Ishikawa (cell line): Measurements from ENCODE around the gene PARD3B.

Experiments used
- CEBPB ChIP-seq: IDR thresholded peaks from 2 replicates; pipeline ENCODE4 v1.6.1; 2012
- CREB1 ChIP-seq: IDR thresholded peaks from 2 replicates; pipeline ENCODE4 v1.6.1; 2012; ENCODE audit warnings: low read depth
- EGR1 ChIP-seq: IDR thresholded peaks from 2 replicates; pipeline ENCODE4 v1.6.1; 2012
- EP300 ChIP-seq: IDR thresholded peaks from 2 replicates; pipeline ENCODE4 v1.6.1; 2012; ENCODE audit warnings: borderline replicate concordance
- FOXM1 ChIP-seq: IDR thresholded peaks from 2 replicates; pipeline ENCODE4 v1.6.1; 2012; ENCODE audit warnings: low read depth, borderline replicate concordance
- MAX ChIP-seq: IDR thresholded peaks from 2 replicates; pipeline ENCODE4 v1.6.1; 2012
- NFIC ChIP-seq: IDR thresholded peaks from 2 replicates; pipeline ENCODE4 v1.6.1; 2012
- RAD21 ChIP-seq: IDR thresholded peaks from 2 replicates; pipeline ENCODE4 v1.6.1; 2012; ENCODE audit warnings: low read depth
- REST ChIP-seq: IDR thresholded peaks from 2 replicates; pipeline ENCODE4 v1.6.1; 2012; ENCODE audit warnings: low read depth, mild to moderate bottlenecking
- TAF1 ChIP-seq: IDR thresholded peaks from 2 replicates; pipeline ENCODE4 v1.6.1; 2012; ENCODE audit warnings: low read depth, mild to moderate bottlenecking
- TCF12 ChIP-seq: IDR thresholded peaks from 2 replicates; pipeline ENCODE4 v1.6.1; 2012; ENCODE audit warnings: low read depth
- TEAD4 ChIP-seq: IDR thresholded peaks from 2 replicates; pipeline ENCODE4 v1.6.1; 2012
- YY1 ChIP-seq: IDR thresholded peaks from 2 replicates; pipeline ENCODE4 v1.6.1; 2012; ENCODE audit warnings: low read depth
- ZBTB7A ChIP-seq: IDR thresholded peaks from 2 replicates; pipeline ENCODE4 v1.6.1; 2012; ENCODE audit warnings: low read depth
- TF ChIP-seq, protein P1 (sequence below): IDR thresholded peaks from 2 replicates; pipeline ENCODE4 v1.6.1; 2012

The PARD3B gene

DNA sequence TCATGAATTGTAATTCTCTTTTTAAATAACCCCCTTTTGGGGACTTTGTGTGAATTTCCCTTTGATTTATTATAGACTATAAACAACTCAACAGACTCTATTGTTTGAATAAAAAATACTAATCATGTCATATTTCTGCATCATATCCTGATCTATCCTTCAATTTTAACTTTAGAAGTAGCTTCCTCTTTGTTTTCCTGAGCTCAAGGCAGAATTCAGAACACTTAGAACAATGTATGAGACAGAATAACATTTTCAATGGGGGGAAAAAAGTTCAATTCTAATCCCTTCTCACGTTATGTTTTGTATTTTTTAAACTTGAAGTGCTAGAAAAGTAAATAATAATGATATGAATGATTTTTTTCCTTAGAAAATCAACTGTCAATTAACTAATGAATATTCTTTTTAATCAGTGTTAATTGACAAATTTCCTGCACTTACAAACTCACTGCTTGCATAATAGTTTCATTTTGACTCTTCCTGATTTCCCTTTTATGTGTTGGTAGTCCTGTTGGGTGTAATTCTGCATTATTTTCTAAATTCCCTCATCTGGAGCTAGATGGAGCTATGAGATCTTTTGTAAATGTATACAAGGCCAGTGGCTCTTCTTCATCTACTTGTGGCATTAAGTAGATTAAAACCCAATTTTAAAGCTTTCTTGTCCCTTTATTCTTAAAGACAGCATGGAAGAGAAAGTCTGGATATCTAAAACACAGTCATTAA, 326.1 kb downstream of the PARD3B start:
- TF ChIP-seq REST (no peak), EGR1 (no peak), RAD21 (peak; percentile 51; the same call in 1 of the 2 replicates), YY1 (no peak)

DNA sequence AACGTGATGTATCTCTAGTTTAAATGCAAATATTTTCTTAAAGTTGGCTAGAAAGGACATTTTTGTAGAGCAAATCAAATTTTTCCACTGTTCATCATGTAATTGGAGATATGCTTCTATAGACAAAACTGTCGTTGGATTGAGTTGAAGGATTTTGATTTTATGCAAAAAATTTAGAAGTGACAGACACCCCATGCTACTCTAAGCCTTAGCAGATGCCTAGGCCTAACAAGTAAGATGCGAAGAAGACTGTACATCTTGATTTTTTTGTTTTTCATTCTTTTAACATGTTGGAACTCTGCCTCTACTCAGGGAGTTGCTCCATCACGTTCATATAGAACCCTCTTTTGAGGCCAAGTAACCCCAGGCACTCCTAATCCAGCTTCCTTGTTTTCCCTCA, 331.0 kb downstream of the PARD3B start:
- TF ChIP-seq ZBTB7A (no peak), FOXM1 (no peak), CEBPB (no peak), TAF1 (no peak), NFIC (no peak), TEAD4 (no peak), EGR1 (no peak), TCF12 (no peak), EP300 (no peak), REST (no peak)
- TF ChIP-seq, protein P1, sequence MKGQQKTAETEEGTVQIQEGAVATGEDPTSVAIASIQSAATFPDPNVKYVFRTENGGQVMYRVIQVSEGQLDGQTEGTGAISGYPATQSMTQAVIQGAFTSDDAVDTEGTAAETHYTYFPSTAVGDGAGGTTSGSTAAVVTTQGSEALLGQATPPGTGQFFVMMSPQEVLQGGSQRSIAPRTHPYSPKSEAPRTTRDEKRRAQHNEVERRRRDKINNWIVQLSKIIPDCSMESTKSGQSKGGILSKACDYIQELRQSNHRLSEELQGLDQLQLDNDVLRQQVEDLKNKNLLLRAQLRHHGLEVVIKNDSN, result no peak

- no peak for TF ChIP-seq EP300
- no peak for TF ChIP-seq RAD21
- TF ChIP-seq TCF12, result no peak
- TF ChIP-seq EGR1, result no peak
- TF ChIP-seq CREB1, result no peak
- no peak for TF ChIP-seq TAF1
- no peak for TF ChIP-seq FOXM1
- no peak for TF ChIP-seq CEBPB
- no peak for TF ChIP-seq MAX
- no peak for TF ChIP-seq NFIC
- TF ChIP-seq ZBTB7A, result no peak
- no peak for TF ChIP-seq TEAD4
- TF ChIP-seq, protein P1, result no peak
- no peak for TF ChIP-seq YY1
- no peak for TF ChIP-seq REST
Measured at GRCh38 chr2:204877691-204878090, 332.4 kb downstream of the PARD3B start.

DNA sequence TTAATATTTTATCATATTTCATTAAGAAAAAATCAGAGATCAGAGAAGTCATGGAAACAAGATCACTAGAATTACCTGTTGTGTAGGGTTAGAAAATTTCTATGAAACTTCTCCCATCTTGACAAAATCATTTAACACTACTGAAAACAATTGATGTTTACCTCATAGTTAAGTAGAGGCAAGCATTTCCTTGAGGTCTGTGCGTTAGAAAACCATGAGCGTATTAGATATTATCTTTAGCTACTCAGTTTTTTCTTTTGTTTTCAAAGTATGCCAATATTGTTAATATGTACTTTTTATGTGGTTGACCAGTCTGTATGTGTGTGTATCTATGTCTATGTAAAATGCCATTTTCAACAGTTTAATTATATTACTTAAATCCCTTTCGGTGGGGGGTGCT, 335.7 kb downstream of the PARD3B start:
- no peak for TF ChIP-seq TEAD4
- TF ChIP-seq TAF1, result no peak
- no peak for TF ChIP-seq TCF12
- TF ChIP-seq RAD21, result no peak
- TF ChIP-seq EP300, result no peak
- no peak for TF ChIP-seq CREB1
- TF ChIP-seq YY1, result no peak
- no peak for TF ChIP-seq NFIC
- TF ChIP-seq, protein P1, result no peak
- TF ChIP-seq MAX, result no peak
- no peak for TF ChIP-seq CEBPB
- TF ChIP-seq ZBTB7A, result no peak
- TF ChIP-seq EGR1, result no peak
- TF ChIP-seq FOXM1, result no peak
- TF ChIP-seq REST, result no peak
